8988T (cell line): ENCODE measurements around the gene MTMR1.

Experiments
- DNase-seq: peaks from one replicate; pipeline ENCODE4 v3.0.0; 2011

The MTMR1 gene

DNA sequence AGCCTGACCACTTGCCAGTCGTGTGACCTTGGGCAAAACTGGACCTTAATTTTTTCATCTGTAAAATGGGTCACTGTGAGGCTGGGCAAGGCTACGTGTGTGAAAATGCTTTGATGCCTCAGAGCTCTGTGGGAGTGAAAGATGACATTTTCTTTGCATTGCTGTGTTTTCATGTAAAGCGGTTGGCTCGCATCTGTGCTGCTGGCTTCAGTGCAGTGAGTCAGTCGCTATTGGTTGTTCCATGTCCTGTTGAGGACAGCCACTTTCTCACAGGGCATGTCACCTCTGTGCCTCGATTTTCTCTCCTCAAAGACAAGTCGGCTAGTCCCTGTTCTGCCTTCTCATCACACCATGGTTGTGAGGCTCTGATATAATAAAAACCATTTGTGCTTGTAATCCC, 4.4 kb downstream of the MTMR1 start:
- no peak for DNase-seq

DNA sequence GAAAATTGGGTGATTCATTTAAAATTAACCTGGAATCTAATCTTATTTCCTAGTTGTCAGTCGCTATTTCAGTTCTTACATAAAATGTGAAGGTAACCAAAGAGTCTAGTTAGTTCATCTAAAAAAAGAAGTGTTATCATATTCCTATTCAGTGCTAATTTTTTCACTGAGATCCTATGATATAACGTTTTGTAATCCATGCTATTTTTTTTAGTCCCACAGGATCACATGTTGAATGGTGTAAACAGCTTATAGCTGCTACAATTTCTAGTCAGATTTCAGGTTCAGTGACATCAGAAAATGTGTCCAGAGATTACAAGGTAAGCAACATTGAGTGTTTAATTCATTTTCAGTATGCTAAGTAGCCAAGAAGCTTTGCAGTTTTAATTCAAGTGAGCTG, 5.8 kb downstream of the MTMR1 start:
- DNase-seq = no peak

DNA sequence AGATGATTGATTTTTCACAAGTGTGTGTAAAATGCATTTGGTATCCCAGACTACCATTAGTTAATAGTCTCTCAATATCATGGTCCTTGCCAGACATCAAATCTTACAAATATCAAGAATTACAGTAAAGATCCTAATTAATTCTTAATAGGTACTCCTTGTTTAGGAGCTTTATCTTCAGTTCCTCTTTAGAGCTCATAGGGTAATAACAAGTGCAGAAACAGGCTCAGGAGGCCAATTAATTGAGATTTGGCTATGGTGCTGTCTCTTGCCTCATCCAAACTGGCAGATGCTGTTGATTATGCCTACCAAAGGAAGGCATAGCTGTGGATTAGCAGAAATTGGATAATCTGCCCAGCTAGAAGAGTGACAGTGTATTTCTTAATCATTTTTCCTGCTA, 6.9 kb downstream of the MTMR1 start:
- no peak for DNase-seq

DNA sequence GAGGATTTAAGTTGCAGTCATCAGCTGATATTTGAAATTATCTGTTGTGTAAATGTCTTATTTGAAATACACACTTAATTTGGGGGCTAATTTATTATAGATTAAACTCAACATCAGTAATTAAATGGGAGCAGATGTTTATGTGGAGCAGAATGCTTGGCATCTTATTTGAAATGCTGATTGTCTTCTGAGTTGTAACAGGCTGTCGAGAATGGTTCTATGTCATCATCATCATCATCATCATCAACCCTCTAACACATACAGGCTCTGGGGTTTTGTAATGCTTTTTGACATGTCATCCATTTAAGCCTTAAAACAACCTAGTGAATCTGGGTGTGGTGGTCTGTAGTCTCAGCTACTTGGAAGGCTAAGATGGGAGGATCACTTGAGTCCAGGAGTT, 8.2 kb downstream of the MTMR1 start:
- DNase-seq = no peak

DNA sequence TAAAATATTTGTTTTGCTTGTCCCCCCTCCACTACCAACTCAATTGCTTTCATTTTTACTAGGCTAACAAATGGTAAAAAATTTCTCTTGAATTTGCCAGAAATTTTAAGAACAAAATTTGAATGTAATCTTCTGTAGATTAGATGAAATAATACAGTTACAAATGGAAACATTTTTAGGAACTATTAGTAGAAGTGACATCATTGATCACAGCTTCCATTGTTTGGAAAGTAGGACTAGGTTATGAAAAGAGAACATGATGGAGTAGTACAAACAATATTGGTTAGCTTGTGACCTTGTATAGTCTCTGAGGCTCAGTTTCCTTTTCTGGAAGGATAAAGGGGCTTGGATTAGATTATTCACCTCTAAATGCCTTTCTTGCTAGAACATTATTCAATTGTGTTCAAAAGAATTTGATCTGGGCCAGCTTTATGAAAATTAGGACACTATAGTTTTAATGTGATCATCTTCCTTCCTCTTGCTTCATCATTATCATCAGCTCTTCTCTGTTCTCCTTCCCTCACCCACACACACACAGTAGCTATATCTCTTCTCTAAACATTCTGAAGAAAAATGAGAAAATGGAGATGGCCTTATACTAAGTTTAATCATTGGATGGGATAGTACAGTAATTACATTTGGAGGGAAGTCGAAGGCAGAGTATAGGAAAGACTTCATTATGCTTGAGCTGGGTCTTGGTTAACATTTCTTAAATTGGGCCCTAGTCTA, 9.9 kb downstream of the MTMR1 start:
- DNase-seq = no peak

DNA sequence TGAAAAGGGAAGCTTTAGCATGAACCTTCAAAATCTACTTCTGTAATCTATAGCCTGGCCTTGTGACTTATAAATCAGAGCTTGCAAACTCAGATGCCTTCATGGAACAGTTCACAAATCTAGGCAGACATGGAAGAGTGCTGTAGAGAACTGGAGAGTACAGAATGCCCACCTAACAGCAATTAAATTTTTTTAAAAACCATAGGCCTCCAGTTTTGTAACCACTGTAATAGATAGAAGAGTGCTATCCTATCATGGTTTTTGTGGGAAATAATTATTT, 10.4 kb downstream of the MTMR1 start:
- DNase-seq = no peak

DNA sequence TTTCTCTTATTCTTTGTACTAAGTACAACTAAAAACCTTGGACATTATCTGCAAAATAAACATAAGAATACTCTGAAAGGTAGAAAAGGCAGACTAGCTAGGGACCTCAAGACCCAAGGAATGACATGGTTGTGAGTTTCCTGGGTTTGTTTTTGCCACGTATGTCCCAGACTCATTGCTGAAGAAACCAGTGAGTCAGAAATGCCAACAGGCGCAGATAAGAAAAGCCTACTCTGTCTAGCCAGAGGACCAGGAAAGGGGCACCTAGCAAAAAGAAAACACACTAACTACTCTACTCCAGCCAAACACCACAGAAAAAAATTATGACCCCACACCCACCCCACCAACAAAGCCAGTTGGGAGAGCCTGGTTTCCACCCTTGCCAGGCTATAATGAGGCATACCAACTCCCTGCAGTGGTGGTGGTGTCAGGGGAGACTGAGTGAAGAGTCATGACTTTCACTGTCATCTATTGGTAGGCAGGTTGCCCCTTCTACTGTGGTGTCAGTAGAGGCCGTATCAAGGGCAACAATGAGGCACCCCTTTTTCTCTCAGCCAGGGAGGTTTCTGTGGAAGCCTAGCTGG, 10.9 kb downstream of the MTMR1 start:
- DNase-seq = no peak

DNA sequence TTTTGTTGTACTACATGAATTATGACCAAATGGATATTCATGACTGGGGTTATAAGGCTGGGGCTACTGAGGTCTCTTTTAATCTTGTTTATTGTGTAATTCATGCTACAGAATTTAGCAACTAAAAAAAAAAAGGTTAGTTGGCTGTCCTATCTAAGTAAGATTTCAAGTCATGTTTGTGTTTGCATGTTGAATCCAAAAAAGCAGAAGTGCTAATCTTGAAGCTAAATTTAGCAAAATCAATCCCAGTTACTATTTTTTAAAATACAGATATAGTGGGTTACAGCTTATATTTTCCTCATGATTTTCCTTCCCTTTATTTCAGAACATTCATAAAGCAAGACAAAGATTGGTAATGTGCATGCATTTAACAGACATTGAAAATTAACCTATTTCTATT, 19.4 kb downstream of the MTMR1 start:
- DNase-seq = no peak

DNA sequence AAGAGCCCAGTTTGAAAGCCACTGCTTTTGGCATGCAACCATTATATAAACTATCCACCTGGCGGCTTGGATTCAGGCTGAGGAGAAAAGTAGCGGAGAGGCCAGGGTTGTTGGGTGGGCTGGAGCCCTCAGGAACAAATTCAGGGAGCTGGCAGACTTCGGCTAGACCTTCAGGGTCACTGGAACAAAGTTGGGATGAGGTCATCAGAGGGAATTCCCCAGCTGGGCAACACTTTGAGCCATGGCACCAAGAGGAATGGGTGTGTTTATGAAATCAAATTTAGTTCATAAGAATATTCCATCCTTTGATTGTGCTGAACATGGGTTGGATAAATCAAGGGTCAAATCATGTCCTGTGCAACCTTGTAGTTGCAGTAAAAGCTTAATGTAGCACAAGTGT, 22.0 kb downstream of the MTMR1 start:
- no peak for DNase-seq

DNA sequence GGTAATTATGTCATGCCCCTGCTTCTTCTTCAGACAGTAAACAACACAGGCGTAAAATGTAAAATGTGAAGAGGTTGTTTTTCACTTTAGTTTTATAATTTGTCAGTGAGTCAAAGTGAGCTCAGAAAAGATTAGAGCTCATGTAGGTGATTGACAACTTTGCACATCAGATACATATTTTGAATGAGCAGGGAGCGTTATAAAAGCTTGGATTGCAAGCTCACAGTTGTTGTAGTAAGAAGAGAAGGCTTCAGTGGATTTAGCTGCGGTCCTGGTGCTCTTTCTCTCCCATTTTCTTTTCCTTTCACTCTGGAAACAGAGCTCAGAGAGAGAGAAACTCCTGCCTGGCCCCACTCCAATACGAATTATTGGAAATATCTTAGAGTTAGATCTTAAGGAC, 26.4 kb downstream of the MTMR1 start:
- no peak for DNase-seq

DNA sequence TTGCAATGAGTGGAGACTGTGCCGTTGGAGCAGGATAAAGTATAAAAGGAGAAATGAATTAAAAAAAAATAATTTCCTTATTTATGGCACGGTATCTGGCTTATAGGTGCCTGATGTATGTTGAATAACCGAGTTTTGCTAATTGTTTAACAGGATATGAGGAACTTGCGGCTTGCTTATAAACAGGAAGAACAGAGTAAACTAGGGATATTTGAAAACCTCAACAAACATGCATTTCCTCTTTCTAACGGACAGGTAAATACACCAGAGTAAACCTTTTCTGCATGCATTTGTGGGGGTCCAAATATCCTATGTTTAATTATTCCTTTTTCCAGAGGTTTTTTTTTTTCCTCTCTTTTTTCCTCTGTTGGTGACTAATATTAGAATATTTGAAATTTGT, 36.8 kb downstream of the MTMR1 start:
- DNase-seq = no peak

DNA sequence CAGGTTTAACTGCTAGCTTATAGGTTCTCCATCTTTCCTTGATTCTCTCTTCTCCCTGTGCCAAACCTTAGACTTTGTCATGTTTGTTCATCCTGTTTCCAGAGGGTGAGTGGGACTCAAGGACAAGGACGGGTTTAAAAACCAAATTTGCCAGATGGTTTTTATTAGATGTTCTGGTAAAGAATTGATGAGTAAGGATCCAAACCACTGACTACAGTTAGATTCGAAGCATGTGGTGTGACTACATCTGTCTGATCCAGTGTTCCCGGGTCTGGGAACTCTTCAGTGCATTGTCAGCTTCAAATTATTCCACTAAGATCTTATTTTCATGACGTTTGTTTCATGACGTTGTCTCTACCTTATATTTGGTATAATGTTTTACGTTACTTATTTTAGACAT, 37.5 kb downstream of the MTMR1 start:
- no peak for DNase-seq

DNA sequence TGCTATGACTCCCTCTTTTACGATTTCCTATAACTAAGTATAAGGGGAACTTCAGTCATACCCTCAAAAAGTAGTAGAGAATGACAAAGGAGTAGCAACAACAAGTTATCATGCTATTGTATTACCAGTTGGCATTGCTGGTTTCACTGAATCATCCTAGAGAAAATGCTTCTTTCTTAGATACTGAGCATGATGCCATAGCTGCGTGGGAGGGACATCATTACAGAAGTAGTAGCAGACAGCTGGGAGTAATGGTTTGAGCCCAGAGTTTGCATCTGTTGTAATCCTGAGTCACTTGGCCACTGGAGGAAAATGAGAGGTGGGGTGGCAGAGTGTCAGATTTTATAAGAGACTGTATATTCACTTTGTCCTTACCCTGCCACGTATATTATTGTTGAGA, 38.6 kb downstream of the MTMR1 start:
- DNase-seq = no peak

DNA sequence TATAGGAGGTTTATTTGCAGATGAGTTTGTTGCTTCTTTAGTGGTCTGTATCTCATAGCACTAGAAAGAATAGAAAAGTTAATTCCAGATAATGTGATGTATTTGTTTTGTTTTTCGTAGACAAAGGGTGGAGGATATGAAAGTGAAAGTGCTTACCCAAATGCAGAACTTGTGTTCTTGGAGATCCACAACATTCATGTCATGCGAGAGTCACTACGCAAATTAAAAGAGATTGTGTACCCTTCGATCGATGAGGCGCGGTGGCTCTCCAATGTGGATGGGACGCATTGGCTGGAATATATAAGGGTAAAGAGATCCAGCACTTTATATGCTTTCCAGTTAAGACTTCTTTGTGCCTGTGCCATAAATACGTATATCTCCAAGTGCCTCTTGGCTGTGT, 43.3 kb downstream of the MTMR1 start:
- no peak for DNase-seq

DNA sequence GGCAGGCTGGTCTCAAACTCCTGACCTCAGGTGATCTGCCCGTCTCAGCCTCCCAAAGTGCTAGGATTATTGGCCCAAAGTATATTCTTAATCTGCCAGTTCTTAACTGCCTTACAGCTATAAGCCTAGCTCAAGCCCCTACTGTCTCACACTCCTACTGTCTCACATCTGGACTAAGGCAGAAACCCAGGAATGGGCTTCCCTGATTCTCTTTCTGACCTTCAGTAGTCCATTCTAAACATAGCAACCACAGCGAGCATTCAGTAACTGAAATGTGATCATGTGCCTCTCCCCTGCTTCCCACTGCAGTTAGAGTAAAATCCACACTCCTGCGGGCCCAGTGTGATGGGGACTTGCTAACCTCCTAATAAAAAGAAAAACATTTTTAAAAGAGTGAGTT, 58.9 kb downstream of the MTMR1 start:
- DNase-seq = no peak

DNA sequence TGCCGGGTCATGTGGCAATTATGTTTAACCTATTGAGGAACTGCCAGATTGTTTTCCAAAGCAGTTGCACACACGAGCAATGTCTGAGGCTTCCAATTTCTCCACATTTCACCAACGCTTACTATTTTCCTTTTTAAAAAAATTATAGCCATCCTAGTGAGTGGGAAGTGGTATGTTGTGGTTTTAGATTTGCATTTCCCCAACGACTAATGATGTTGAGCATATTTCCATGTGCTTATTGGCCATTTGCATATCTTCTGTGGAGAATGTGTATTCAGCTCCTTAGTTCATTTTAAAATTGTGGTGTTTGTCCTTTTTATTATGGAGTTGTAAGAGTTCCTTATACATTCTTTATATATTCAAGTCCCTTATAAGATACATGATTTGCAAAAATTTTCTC, 60.2 kb downstream of the MTMR1 start:
- DNase-seq = no peak

DNA sequence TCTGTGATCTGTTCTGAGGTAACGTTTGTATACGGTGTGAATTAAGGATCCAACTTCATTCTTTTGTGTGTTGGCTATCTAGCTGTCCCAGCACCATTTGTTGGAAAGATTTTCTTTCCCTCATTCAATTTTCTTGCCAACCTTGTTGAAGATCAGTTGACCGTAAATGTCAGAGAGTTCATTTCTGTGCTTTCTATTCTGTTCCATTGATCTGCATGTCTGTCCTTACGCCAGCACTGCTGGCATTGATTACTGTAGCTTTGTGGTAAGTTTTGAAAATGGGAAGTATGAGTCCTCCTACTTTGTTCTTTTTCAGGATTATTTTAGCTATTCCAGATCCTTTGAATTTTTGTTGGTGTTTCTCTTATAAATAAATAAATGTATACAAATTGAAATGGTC, 60.8 kb downstream of the MTMR1 start:
- DNase-seq = no peak

DNA sequence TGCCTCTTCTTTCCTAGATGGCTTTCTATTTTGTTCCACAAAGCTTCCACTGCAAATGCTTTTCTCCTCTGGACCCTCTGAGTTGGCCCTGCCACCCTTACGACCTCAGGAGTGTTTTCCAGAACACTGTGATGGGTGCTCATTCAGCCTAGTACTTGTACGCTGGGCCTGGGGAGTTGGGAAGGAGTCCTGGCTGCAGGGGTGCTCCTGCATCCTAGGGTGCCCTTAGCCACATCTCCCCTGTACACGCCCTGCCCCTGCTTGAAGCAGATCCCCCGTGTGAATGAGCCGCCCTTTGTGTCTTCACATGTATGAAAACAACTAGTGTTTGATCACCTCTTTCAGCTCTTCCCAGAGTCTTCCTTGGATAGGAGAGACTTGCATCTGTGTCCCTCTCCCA, 64.2 kb downstream of the MTMR1 start:
- DNase-seq = no peak

DNA sequence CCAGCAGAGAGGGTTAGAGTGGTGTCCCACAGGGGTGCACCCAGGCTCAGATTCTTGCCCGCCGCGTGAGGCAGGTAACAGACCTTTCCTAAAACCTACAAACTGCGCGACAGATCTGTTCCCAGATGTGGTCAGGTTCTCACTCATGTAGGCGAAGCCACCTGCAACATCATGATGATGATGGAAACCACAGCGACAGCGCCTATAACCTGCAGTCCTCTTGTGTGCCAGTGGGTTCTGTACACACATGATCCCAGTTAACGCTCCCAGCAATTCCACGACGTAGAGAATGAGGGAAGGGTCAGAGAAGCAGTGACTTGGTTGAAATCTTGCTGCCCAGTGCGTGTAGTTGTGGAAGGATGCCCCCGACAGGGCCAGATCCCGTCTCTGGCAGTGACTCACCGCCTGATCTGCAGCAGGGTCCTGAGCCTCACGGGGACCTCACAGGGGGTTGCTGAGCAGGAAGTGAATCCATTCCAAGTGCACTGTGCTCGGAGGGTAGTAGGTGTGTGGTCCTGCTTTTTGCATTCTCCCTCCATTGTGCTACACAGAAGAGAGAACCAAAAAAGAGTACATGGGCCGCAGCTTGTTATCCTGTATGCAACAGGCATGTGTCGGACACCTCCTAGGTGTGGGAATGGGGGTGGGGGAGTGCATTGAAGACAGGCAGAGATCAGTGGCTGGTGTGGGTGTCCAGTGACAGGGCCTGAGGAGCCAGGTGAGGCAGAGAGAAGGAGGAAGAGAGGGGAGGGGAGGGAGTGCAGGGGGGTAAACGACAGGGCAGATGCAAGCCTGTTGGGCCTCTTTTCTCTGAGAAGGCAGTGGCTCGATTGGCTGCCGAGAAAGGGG, 66.6 kb downstream of the MTMR1 start:
- no peak for DNase-seq

DNA sequence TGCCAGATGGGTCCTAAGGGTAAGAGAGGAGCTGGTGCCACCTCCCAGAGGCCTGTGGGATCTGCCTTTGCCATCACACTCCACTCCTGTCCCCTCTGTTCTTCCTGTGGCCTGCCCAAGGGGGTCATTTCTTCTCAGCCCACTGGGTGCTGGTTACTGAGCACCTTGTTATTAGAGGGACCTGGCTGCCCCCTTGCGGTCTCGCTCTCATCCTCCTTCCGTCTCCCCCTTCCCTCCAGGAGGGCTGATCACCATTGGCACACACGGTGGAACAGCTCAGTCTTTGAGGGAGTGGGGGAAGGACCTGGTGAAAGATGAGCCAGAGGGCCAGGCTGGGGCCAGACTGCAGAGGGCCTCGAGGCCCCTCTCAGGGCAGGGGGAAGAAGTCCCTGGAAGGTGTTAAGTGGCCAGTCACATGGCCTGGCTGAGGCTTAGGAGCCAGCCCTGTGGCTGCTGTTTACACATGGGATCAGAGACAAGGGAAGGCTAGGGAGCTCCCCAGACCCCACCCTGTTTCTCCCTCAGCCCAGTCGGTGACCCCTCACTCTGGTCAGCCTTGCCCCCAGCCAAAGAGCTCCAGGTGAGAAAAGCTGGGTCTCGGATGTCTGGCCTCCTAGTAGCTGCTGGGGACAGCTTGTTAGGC, 68.1 kb downstream of the MTMR1 start:
- DNase-seq = no peak

DNA sequence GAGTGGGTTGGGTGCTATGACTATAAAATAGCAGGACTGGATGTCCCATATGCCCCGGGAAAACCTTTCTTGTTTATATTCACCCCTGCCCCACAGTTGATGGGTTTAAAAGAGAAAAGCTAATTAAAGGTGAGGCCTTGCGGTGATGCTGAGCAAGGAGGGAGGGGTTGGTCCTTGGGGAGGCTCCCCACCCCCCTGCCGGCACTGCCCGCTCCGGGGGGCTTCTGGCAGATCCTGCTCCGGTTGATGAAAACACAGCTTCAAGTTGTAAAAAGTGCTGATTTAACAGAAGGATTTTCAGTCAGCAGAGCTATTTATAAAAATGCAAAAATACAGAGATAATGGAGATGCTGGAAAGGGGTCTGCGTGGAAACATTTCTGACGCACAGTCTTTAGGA, 68.6 kb downstream of the MTMR1 start:
- DNase-seq = no peak

DNA sequence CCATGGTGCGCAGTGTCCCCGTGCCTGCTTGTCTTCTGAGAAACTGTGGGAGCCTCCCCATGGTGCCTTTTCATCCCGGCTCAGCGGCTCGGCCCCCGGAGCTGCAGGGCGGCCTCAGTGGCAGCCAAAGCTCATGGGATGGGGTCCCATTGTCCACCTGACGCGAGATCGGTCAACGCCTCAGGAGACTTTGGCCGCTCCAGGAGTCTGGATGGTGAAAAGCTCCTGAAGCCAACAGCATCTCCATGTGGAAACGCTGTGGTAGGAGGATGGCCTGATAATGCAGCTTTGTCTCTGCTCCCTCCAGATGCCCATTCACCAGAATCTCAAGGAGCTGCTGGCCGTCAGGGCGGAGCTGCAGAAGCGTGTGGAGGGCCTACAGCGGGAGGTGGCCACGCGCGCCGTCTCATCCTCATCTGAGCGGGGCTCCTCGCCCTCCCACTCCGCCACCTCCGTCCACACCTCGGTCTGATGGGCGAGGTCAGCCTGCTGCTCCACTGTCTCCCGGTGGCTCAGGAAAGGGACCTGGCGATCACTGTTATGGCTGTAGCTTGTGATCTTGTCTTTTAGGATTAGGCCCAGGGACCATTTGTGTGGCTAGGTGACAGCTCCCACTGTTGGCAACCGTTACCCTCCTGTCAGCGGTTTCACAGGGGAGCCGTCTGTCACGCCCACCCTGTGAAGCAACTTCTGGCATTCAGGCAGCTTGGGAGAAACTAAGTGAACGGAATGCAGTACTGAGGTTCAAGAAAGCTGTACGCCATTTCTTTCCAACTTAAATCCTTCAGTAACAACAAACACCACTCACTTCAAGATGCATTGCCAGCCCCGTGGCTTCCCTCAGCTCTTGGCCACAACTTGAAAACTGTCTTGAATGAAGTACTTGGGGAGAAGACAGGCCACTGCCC, 69.3 kb downstream of the MTMR1 start:
- no peak for DNase-seq

DNA sequence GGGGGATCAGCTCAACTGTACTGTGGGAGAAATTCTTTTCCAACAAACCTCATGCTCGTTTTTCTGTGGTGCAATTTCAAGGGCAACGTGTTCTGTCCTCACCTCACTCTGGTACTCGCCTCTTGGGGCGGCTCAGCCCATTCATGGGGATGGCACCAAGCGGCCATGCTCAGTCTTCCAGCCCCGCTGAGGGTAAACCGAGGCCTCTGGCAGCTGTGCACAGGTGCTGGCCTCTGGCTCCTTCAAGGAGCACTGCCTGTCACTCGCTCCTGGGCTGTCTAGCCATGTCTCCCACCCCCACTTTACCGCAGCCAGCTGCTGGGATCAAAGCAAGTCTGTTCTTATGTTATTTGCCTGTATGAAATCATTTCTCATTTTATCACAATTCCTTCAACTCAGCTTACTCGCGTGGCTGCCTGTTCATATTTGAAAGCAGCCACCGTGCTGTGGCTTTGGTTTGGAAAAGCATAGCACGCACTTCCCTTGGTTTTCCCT, 70.2 kb downstream of the MTMR1 start:
- no peak for DNase-seq
